A549 (cell line): Measurements from ENCODE around the gene ZCWPW1.

Experiments
- CBX2 ChIP-seq: fragments of 200-600 bp; sonication (generic); IDR thresholded peaks from 2 replicates; pipeline ENCODE4 v1.6.1; 2016; ENCODE audit warnings: low read depth, mild to moderate bottlenecking, borderline replicate concordance
- CEBPB ChIP-seq, 2 experiments: fragments of >200 bp in 1 of 2; sonication (Bioruptor Twin) in 1 of 2; formaldehyde crosslinking in 1 of 2; IDR thresholded peaks; 2 replicates each; pipeline ENCODE4 v1.6.1; 2012 to 2016
- CTCF ChIP-seq: fragments of >200 bp; sonication (Bioruptor Twin); formaldehyde crosslinking; IDR thresholded peaks from 3 replicates; pipeline ENCODE4 v1.5.1; 2016
- EP300 ChIP-seq, 2 experiments: fragments of >200 bp; sonication (Bioruptor Twin); formaldehyde crosslinking; IDR thresholded peaks; 2 replicates in 1 of 2; 3 replicates in 1 of 2; pipeline ENCODE4 v1.6.1; 2016 to 2017
- ESRRA ChIP-seq: fragments of 150-350 bp; IDR thresholded peaks from 2 replicates; pipeline ENCODE4 v1.6.1; 2014; ENCODE audit warnings: mild to moderate bottlenecking, low read length, borderline replicate concordance
- GATA3 ChIP-seq: IDR thresholded peaks from 2 replicates; pipeline ENCODE4 v1.6.1; 2012; ENCODE audit warnings: borderline replicate concordance
- HDAC2 ChIP-seq: fragments of 200-600 bp; sonication (generic); IDR thresholded peaks from 2 replicates; pipeline ENCODE4 v1.6.1; 2016
- KDM1A ChIP-seq: fragments of 200-600 bp; sonication (generic); IDR thresholded peaks from 2 replicates; pipeline ENCODE4 v1.6.1; 2016; ENCODE audit warnings: low read depth, mild to moderate bottlenecking
- MYC ChIP-seq: IDR thresholded peaks from 2 replicates; pipeline ENCODE4 v1.6.1; 2012; ENCODE audit warnings: mild to moderate bottlenecking, inconsistent platforms, low read length, improper control_type of control experiment, borderline replicate concordance
- NFE2L2 ChIP-seq: fragments of 150-350 bp; conservative IDR thresholded peaks from 2 replicates; pipeline ENCODE4 v1.6.1; 2014; ENCODE audit warnings: low read length
- POLR2A ChIP-seq: IDR thresholded peaks from 2 replicates; pipeline ENCODE4 v1.6.1; 2012; ENCODE audit warnings: mild to moderate bottlenecking, low read length
- RAD21 ChIP-seq, 2 experiments: fragments of >200 bp in 1 of 2; sonication (Bioruptor Twin) in 1 of 2; formaldehyde crosslinking in 1 of 2; IDR thresholded peaks in 1 of 2; conservative IDR thresholded peaks in 1 of 2; 2 replicates in 1 of 2; 3 replicates in 1 of 2; pipeline ENCODE4 v1.6.1; 2012 to 2018; ENCODE audit warnings: inconsistent platforms in 1 of 2
- RFX5 ChIP-seq: fragments of 450-650 bp; IDR thresholded peaks from 2 replicates; pipeline ENCODE4 v1.7.1; 2014; ENCODE audit warnings: antibody characterized with exemption, mild to moderate bottlenecking, moderate library complexity
- SMC3 ChIP-seq: fragments of >200 bp; sonication (Bioruptor Twin); formaldehyde crosslinking; IDR thresholded peaks from 3 replicates; pipeline ENCODE4 v1.6.1; 2018; ENCODE audit warnings: inconsistent platforms

GRCh38 chr7:100411101-100411500 is 17.4 kb downstream of the ZCWPW1 start:
- TF ChIP-seq RFX5: no peak
- TF ChIP-seq GATA3: no peak
- TF ChIP-seq KDM1A: no peak
- TF ChIP-seq CBX2: no peak
- no peak for TF ChIP-seq EP300 (IDR thresholded peaks at IDR 0.05)
- no peak for TF ChIP-seq CTCF
- no peak for TF ChIP-seq HDAC2
- no peak for TF ChIP-seq POLR2A
- TF ChIP-seq MYC: no peak
- no peak for TF ChIP-seq NFE2L2
- no peak for TF ChIP-seq ESRRA
- no peak for TF ChIP-seq RAD21 (conservative IDR thresholded peaks at IDR 0.05 in 1 of 2, IDR thresholded peaks at IDR 0.05 in 1 of 2)
- TF ChIP-seq SMC3: no peak
- no peak for TF ChIP-seq CEBPB (IDR thresholded peaks at IDR 0.05)
